Measurements from ENCODE around the gene ALDOB.
"Not testable (repeated sequence)": the region's sequence is repeated elsewhere in the genome, so short reads cannot be mapped to it uniquely, and the experiment has no call there.

The ALDOB gene

DNA sequence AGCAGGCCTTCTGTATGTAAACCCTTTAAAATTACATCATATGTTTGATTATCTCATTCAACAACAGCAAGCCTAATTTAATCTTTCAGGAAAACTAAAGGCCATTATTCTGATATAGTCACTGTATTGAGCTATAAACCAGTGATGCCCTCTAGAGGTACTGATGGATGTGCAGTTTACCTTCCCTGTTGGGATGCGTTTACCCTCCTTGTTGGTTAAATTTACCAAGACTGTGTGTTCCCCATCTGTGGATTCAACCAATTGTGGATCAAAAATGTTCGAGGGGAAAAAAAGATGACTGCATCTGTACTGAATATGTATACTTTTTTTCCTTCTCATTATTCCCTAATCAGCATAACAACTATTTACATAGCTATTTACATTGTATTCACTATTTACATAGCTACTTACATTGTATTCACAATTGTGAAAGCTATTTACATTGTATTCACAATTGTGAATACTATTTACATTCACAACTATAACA, 47.0 kb downstream of the ALDOB start:
- in situ Hi-C loops (cut with MboI; ENCODE audit: low sequenced_read_pairs): no loop called here

DNA sequence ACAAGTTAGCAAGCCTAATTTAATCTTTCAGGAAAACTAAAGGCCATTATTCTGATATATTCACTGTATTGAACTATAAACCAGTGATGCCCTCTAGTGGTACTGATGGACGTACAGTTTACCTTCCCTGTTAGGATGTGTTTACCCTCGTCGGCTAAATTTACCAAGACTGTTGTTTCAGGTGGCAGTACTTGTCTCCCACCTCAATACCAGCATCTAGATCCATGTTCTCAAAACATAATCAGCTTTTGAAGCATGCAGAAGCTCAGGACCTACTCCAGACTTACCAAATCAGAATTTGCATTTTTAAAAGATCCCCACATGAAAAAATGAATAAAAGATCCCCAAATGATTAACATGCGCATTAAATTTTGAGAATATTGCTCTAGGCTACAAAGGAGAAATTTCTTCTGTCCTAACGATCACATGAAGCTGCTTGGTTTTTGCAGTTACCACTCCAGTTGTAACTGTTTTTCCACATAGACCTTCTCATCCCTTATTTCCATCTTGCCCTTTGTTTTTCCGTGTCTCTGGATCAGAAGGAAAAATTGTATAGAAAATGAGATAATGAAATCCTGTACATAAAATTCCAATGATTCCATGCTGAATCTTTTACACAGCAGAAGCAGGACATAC, 47.6 kb downstream of the ALDOB start:
- in situ Hi-C loops (cut with MboI; ENCODE audit: low sequenced_read_pairs): no loop called here

DNA sequence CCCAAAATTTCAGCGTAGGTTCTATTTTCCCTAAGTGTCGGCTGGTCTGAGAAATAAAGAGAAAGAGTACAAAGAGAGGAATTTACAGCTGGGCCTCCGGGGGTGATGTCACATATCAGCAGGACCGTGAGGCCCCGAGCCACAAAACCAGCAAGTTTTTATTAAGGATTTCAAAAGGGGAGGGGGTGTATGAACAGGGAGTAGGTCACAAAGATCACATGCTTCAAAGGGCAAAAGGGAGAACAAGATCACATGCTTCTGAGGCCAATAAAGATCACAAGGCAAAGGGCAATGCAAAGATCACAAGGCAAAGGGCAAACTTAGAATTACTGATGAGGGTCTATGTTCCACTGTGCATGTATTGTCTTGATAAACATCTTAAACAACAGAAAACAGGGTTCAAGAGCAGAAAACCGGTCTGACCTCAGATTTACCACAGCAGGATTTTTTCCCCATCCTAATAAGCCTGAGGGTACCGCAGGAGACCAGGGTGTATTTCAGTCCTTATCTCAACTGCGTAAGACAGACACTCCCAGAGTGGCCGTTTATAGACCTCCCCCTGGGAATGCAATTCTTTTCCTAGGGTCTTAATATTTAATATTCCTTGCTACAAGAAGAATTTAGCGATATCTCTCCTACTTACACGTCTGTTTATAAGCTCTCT, 50.6 kb downstream of the ALDOB start, which contains the start of gene BAAT:
Gene BAAT (minus strand): TSS at position 134 of the 664 bp plus-strand sequence. CDS start 13,602 bp downstream, outside the sequence.
- in situ Hi-C loops (cut with MboI; ENCODE audit: low sequenced_read_pairs): not testable (repeated sequence)

DNA sequence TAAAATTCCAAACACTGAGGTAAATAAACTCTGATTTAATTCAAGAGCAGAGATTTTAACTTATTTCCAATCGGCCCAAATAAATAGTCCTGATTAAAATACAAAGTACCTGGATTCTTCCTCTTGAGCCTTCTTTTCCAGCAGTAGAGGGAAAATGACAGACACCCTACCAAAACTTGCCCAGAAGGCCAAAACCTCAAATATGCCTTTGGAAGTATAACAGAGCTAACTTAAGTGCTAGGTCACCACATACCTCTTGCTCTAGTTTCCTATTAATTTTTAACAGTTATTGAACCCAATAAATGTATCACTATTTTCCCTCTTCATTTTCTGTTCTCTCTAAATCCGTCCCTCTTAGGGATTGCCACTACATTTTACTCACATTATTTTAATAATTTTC, 52.2 kb downstream of the ALDOB start:
- in situ Hi-C loops (cut with MboI; ENCODE audit: low sequenced_read_pairs): no loop called here

DNA sequence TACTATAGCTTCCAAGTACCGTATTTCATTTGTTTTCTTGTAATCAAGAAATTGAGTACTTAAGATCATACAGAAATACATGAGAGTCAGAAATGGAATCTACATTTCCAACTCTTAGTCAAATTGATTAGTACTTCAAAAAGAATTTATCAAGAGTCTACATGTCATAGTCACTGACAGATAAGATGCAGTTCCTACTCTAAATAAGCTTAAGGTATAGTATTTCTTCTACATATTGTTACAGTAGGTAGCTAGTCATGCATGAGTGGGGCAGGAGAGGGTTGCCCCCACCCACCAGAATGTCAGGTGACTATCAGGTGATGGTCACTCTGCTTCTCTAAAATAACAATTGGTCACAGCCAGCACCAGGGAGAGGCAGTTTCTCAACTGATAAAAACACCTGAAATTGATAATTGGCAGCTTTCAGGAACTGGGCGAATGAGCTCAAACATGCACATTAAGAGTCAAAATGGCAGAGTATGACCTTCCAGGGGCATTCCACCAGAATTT, 53.7 kb downstream of the ALDOB start:
- in situ Hi-C loops (cut with MboI; ENCODE audit: low sequenced_read_pairs): no loop called here

DNA sequence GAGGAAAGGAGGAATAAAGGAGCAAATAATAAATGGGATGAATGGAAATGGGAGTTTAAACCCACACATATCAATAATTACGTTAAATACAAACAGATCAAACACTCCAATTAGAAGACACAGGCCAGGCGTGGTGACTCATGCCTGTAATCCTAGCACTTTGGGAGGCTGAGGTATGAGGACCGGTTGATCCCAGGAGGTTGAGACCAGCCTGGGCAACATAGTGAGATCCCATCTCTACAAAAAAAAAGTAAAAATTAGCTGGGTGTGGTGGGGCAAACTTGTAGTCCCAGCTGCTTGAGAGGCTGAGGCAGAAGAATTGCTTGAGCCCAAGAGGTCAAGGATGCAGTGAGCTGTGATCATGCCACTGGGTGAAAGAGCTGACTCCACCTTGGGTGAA, 54.5 kb downstream of the ALDOB start:
- in situ Hi-C loops (cut with MboI; ENCODE audit: low sequenced_read_pairs): no loop called here

DNA sequence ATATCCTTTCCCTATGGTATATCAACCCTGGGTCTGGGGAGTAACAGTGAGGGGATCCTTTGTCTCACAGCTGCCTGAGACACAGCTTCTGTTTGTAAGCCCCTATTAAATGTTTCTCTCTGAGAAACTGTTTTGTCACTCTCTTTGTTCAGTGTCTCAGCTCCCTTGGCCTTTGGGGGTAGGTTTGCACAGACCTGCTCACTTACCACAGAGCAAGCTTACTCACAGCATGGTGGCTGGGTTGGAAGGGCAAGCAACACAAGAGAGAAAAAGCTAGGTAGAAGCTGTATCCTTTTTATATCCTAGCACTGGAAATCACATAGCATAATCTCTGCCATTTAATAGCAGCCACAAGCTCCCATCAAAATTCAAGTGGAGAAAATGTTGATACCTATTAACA, 55.3 kb downstream of the ALDOB start:
- in situ Hi-C loops (cut with MboI; ENCODE audit: low sequenced_read_pairs): no loop called here

DNA sequence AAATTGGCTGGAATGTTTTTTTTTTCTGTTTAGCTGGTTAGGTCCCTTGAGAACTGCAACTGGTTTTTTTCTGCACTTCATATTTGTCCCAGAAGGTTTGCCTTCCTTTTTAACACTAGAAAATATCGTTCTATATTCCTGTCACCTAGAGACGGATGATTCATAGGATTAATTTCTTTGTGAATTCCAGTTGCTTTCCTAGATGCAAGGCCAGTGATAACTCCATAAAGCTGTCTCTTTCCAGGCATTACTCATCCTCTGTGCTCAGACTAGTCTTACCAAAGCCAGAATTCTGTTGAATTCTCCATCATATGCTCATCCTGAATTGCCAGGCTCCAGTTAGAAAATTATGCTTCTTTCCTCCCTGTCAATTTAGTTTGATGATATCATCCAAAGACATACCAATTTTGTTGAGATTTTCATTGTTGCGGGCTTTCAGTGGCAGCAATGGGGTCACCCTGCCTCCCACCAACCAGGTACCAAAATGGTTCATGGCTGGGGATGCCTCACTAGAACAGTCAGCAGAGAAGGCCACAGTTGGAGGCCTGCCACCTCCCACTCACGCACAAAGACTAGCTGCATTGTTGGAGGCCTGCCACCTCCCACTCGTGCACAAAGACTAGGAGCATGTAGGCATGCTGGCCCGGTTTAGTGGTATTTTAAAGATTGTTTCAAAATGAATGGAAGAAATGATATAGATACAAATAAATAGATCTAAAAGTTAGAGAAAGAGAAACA, 59.3 kb downstream of the ALDOB start:
- in situ Hi-C loops (cut with MboI; ENCODE audit: low sequenced_read_pairs): no loop called here

DNA sequence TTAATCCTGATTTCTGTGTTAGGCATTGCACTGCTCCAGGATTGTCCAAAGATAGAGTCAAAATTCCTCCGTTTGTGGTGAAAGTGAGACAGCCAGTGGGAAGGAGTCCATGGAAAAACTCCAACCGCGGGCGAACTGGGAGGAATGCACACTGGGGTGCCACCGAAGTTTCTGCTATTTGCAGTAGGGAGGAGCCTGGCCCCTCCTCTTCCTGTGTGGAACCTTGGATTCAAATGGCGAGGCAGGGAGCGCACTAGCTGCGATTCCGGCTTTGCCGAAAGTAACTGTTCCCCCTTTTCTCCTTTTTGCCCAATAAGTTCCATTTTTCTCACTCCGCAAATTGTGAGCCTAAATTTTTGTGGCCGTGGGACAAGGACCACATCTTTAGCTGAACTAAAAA, 60.0 kb downstream of the ALDOB start:
- in situ Hi-C loops (cut with MboI; ENCODE audit: low sequenced_read_pairs): no loop called here

DNA sequence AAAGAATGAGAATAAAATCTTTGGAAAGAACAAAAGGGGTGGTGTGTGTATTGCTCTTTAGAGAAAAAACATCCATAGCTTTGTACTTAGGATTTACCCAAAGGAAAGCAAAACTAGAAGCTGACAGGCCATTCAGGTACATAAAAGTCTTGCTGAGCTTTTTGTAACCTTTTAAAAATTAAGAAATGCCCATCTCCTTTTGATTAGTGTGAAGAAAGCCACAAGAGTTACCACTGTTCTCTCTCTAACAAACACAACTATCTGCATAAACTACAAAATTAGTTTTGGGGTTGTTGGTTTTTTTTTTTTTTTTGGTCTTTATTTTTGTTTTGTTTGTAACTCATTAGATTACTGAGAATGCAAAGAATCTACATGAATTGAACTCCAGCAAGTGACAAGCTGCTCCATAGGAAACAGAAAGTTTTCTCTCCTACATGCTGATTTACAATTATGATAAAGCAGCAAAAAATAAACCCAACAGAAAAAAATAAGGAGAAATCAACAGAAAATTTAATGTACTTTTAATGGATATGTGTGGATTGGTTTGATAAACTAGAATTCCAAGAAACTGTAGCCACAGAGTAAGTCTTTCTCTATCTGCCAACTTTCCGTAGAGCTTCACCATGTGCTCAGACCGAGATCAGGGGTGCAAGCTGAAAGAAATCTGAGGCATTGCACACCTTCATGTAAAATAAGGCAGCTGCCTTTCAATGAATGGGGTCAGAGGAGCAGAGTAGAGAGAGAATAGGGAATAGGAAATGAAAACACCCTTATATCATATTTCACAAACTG, 63.1 kb downstream of the ALDOB start:
- in situ Hi-C loops (cut with MboI; ENCODE audit: low sequenced_read_pairs): no loop called here

DNA sequence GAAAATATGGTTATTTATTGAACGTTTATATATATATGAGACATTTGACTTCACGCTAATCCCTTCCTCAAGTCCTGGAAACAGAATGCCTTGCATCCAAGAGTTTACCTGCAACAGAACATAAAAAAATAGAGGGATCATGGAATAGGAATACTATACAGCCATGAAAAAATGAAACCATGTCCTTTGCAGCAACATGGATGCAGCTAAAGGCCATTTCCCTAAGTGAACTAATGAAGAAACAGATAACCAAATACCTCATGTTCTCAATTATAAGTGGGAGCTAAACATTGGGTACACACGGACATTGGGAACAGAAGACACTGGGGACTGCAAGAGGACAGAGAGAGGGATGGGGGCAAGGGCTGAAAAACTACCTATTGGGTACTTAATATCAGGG, 63.8 kb downstream of the ALDOB start:
- in situ Hi-C loops (cut with MboI; ENCODE audit: low sequenced_read_pairs): no loop called here

All from HL-60/S4 (cell line).